WTC11 (cell line): ENCODE results near the gene STIMATE. TPM values are rescaled to one million over a fixed set of nuclear protein-coding genes. Genes with fewer than 3 reads are reported as not detected.

ENCODE experiments used
- ATAC-seq: fragments of 200-7000 bp; cut with Tn5 transposase; 2 replicates; pipeline ENCODE4 v1.10.0; 2021; ENCODE audit warnings: mild to moderate bottlenecking, moderate library complexity
- CTCF ChIA-PET: fragments of 300-600 bp; sonication (Branson Sonifier 250); formaldehyde crosslinking; loops from one replicate; lab custom pipeline; 2021; ENCODE audit warnings: antibody characterized with exemption; lab: Charles Lee
- POLR2A ChIA-PET: fragments of 350-600 bp; sonication (Branson Sonifier 250); formaldehyde crosslinking; loops from one replicate; lab custom pipeline; 2021; ENCODE audit warnings: antibody characterized with exemption; lab: Charles Lee
- DNase-seq: peaks from one replicate; pipeline ENCODE4 v3.0.0; 2021; ENCODE audit warnings: low spot score
- H3K27ac Mint-ChIP-seq: 2 replicates; pipeline ENCODE4 v1.8.0; 2021; ENCODE audit warnings: mixed read lengths
- H3K27me3 Mint-ChIP-seq: 2 replicates; pipeline ENCODE4 v1.8.0; 2021; ENCODE audit warnings: low read depth, mild to moderate bottlenecking, moderate library complexity, mixed read lengths
- H3K36me3 Mint-ChIP-seq: 2 replicates; pipeline ENCODE4 v1.8.0; 2021; ENCODE audit warnings: mixed read lengths
- H3K4me1 Mint-ChIP-seq: 2 replicates; pipeline ENCODE4 v1.8.0; 2022; ENCODE audit warnings: mixed read lengths
- H3K4me3 Mint-ChIP-seq: 2 replicates; pipeline ENCODE4 v1.8.0; 2021; ENCODE audit warnings: mild to moderate bottlenecking, moderate library complexity, mixed read lengths
- H3K9me3 Mint-ChIP-seq: 2 replicates; pipeline ENCODE4 v1.8.0; 2021; ENCODE audit warnings: mixed read lengths
- ATF2 ChIP-seq: sonication (generic); formaldehyde crosslinking; IDR thresholded peaks from 2 replicates; pipeline ENCODE4 v1.8.1; 2022; ENCODE audit warnings: low read depth, missing genetic modification reagents, borderline replicate concordance
- EMX1 ChIP-seq: fragments of 250-450 bp; sonication (Bioruptor Pico); IDR thresholded peaks from 2 replicates; pipeline ENCODE4 v1.8.0; 2021; ENCODE audit warnings: mild to moderate bottlenecking
- GTF2I ChIP-seq: fragments of 250-450 bp; sonication (Bioruptor Pico); conservative IDR thresholded peaks from 2 replicates; pipeline ENCODE4 v1.4.0; 2021; ENCODE audit warnings: mild to moderate bottlenecking
- JUN ChIP-seq: sonication (generic); formaldehyde crosslinking; IDR thresholded peaks from 2 replicates; pipeline ENCODE4 v1.8.0; 2023; ENCODE audit warnings: mild to moderate bottlenecking, missing genetic modification reagents
- KAT7 ChIP-seq: sonication (generic); formaldehyde crosslinking; IDR thresholded peaks from 2 replicates; pipeline ENCODE4 v1.8.1; 2023; ENCODE audit warnings: missing genetic modification reagents, mild to moderate bottlenecking, borderline replicate concordance
- MYBL2 ChIP-seq: sonication (generic); formaldehyde crosslinking; IDR thresholded peaks from 2 replicates; pipeline ENCODE4 v1.8.1; 2023; ENCODE audit warnings: mild to moderate bottlenecking, moderate library complexity, missing genetic modification reagents
- SP1 ChIP-seq: sonication (generic); formaldehyde crosslinking; conservative IDR thresholded peaks from 2 replicates; pipeline ENCODE4 v1.8.1; 2022; ENCODE audit warnings: missing genetic modification reagents
- TCF7 ChIP-seq: sonication (generic); formaldehyde crosslinking; IDR thresholded peaks from 2 replicates; pipeline ENCODE4 v1.8.0; 2022; ENCODE audit warnings: mild to moderate bottlenecking, low read depth, missing genetic modification reagents, moderate library complexity
- TEAD1 ChIP-seq: sonication (generic); formaldehyde crosslinking; IDR thresholded peaks from 2 replicates; pipeline ENCODE4 v1.8.0; 2022; ENCODE audit warnings: mild to moderate bottlenecking, missing genetic modification reagents
- TP53 ChIP-seq: sonication (generic); formaldehyde crosslinking; IDR thresholded peaks from 2 replicates; pipeline ENCODE4 v1.8.1; 2023; ENCODE audit warnings: mild to moderate bottlenecking, missing genetic modification reagents
- ZBTB21 ChIP-seq: sonication (generic); formaldehyde crosslinking; IDR thresholded peaks from 2 replicates; pipeline ENCODE4 v1.8.1; 2023; ENCODE audit warnings: mild to moderate bottlenecking, missing genetic modification reagents, borderline replicate concordance
- ZNF121 ChIP-seq: sonication (generic); formaldehyde crosslinking; IDR thresholded peaks from 2 replicates; pipeline ENCODE4 v1.8.0; 2023; ENCODE audit warnings: missing genetic modification reagents
- ZNF219 ChIP-seq: sonication (generic); formaldehyde crosslinking; IDR thresholded peaks from 2 replicates; pipeline ENCODE4 v1.8.0; 2023; ENCODE audit warnings: missing genetic modification reagents, mild to moderate bottlenecking, borderline replicate concordance
- ZNF263 ChIP-seq: sonication (generic); formaldehyde crosslinking; IDR thresholded peaks from 2 replicates; pipeline ENCODE4 v1.8.1; 2022; ENCODE audit warnings: low read depth, mild to moderate bottlenecking, moderate library complexity, missing genetic modification reagents
- ZNF416 ChIP-seq: fragments of 250-450 bp; sonication (Bioruptor Pico); IDR thresholded peaks from 2 replicates; pipeline ENCODE4 v1.9.0; 2021; ENCODE audit warnings: mild to moderate bottlenecking, inconsistent platforms
- ZNF425 ChIP-seq: fragments of 250-450 bp; sonication (Bioruptor Pico); conservative IDR thresholded peaks from 2 replicates; pipeline ENCODE4 v1.9.0; 2021; ENCODE audit warnings: mild to moderate bottlenecking
- total RNA-seq: library from RNA; stranded (reverse); gene quantifications from 3 replicates; pipeline ENCODE4 v1.2.3, GENCODE V29; 2021
- TF ChIP-seq, protein P1 (sequence below): sonication (generic); formaldehyde crosslinking; IDR thresholded peaks from 2 replicates; pipeline ENCODE4 v1.8.0; 2022; ENCODE audit warnings: mild to moderate bottlenecking, missing genetic modification reagents
- TF ChIP-seq, protein P2 (sequence below): sonication (generic); formaldehyde crosslinking; IDR thresholded peaks from 2 replicates; pipeline ENCODE4 v1.8.0; 2022; ENCODE audit warnings: mild to moderate bottlenecking, missing genetic modification reagents
- TF ChIP-seq, protein P3 (sequence below): sonication (generic); formaldehyde crosslinking; IDR thresholded peaks from 2 replicates; pipeline ENCODE4 v1.8.1; 2023; ENCODE audit warnings: mild to moderate bottlenecking, missing genetic modification reagents
- TF ChIP-seq, protein P4 (sequence below): sonication (generic); formaldehyde crosslinking; IDR thresholded peaks from 2 replicates; pipeline ENCODE4 v1.8.0; 2022; ENCODE audit warnings: mild to moderate bottlenecking, missing genetic modification reagents
- TF ChIP-seq, protein P5 (sequence below): fragments of 200-600 bp; IDR thresholded peaks from 2 replicates; pipeline ENCODE4 v1.8.0; 2022; ENCODE audit warnings: antibody characterized with exemption

The STIMATE gene
- total RNA-seq, 1 experiment from 2014 or later: 35.5 TPM

DNA sequence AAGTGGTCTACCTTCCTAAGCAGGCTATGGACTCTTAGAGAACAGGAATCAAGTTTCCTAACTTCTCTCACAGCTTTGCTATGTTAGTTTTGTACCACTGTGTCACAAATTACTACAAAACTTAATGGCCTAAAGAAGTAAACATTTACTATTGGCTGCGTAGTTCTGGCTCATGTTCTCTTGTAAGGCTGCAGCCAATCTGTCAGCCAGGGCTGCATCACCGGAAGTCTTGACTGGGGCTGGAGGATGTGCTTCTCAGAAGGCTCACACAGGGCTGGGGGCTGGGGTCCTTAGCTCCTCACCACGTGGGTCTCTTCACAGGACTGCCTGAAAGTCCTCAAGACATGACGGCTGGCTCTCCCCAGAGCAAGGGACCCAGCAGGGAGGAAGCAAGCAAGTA lies 15.5 kb downstream of the STIMATE start:
- peaks cover 13% of the 10 kb centered on the region for H3K9me3 Mint-ChIP-seq
- H3K4me3 Mint-ChIP-seq: no peak overlapping the region
- CTCF ChIA-PET: interaction anchor here (1.4 kb wide), 1 partner anchor 144 kb away, joined by 4 read pairs; no protein-coding TSS in a partner anchor
- DNase-seq (no peak), ATAC-seq (no peak)
- POLR2A ChIA-PET: no interaction called here
- H3K27ac Mint-ChIP-seq: no peak overlapping the region; the same call in 1 of the 2 replicates
- peaks cover 16% of the 10 kb centered on the region for H3K36me3 Mint-ChIP-seq
- TF ChIP-seq KAT7 (CRISPR knock-in tag): no peak
- TF ChIP-seq MYBL2 (CRISPR knock-in tag): no peak
- TF ChIP-seq EMX1 (CRISPR knock-in tag): no peak
- TF ChIP-seq ZNF416 (CRISPR knock-in tag): no peak
- no peaks in the 10 kb centered on the region for H3K4me1 Mint-ChIP-seq
- no peaks in the 10 kb centered on the region for H3K27me3 Mint-ChIP-seq

DNA sequence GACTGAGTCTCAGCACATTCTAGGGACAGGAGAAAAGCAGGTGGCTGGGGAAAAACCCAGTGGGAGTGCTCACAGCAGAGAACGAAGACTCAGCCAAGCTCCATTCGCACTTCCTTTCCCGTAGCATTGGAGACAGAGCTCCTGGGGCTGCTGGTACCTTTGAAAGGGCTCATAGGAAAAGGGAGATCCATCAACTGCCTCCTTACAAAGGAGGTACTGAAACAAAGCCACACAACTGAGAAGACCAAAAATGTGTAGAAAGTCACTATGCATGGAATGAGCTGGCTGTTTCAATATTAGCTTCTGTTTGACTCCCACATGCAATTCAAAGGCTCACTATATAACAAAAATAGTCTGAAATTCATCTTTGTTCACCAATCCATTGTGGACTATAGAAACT lies 16.9 kb downstream of the STIMATE start:
- Mint-ChIP-seq H3K27me3 (no peaks in the 10 kb centered on the region), H3K4me1 (peaks cover 6% of the 10 kb centered on the region), H3K4me3 (no peak overlapping the region), H3K9me3 (peaks cover 9% of the 10 kb centered on the region), H3K27ac (no peak overlapping the region), H3K36me3 (peaks cover 11% of the 10 kb centered on the region)
- ChIA-PET CTCF (interaction anchor here (1.5 to 2.6 kb wide), 6 partner anchors 13 to 88 kb away, joined by 4 to 19 read pairs (median 12); partner anchors contain the start of gene STIMATE), POLR2A (no interaction called here)
- DNase-seq (no peak), ATAC-seq (no peak)
- TF ChIP-seq JUN (CRISPR knock-in tag): no peak
- TF ChIP-seq ZNF219 (CRISPR knock-in tag): no peak
- TF ChIP-seq, protein P1, sequence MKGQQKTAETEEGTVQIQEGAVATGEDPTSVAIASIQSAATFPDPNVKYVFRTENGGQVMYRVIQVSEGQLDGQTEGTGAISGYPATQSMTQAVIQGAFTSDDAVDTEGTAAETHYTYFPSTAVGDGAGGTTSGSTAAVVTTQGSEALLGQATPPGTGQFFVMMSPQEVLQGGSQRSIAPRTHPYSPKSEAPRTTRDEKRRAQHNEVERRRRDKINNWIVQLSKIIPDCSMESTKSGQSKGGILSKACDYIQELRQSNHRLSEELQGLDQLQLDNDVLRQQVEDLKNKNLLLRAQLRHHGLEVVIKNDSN: no peak
- TF ChIP-seq, protein P2, sequence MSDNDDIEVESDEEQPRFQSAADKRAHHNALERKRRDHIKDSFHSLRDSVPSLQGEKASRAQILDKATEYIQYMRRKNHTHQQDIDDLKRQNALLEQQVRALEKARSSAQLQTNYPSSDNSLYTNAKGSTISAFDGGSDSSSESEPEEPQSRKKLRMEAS (CRISPR knock-in tag): no peak
- TF ChIP-seq, protein P3, sequence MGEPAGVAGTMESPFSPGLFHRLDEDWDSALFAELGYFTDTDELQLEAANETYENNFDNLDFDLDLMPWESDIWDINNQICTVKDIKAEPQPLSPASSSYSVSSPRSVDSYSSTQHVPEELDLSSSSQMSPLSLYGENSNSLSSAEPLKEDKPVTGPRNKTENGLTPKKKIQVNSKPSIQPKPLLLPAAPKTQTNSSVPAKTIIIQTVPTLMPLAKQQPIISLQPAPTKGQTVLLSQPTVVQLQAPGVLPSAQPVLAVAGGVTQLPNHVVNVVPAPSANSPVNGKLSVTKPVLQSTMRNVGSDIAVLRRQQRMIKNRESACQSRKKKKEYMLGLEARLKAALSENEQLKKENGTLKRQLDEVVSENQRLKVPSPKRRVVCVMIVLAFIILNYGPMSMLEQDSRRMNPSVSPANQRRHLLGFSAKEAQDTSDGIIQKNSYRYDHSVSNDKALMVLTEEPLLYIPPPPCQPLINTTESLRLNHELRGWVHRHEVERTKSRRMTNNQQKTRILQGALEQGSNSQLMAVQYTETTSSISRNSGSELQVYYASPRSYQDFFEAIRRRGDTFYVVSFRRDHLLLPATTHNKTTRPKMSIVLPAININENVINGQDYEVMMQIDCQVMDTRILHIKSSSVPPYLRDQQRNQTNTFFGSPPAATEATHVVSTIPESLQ: no peak
- TF ChIP-seq TEAD1: no peak
- no peak for TF ChIP-seq TP53
- TF ChIP-seq SP1 (CRISPR knock-in tag): no peak
- TF ChIP-seq, protein P4, sequence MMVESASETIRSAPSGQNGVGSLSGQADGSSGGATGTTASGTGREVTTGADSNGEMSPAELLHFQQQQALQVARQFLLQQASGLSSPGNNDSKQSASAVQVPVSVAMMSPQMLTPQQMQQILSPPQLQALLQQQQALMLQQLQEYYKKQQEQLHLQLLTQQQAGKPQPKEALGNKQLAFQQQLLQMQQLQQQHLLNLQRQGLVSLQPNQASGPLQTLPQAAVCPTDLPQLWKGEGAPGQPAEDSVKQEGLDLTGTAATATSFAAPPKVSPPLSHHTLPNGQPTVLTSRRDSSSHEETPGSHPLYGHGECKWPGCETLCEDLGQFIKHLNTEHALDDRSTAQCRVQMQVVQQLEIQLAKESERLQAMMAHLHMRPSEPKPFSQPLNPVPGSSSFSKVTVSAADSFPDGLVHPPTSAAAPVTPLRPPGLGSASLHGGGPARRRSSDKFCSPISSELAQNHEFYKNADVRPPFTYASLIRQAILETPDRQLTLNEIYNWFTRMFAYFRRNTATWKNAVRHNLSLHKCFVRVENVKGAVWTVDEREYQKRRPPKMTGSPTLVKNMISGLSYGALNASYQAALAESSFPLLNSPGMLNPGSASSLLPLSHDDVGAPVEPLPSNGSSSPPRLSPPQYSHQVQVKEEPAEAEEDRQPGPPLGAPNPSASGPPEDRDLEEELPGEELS: no peak
- TF ChIP-seq, protein P5, sequence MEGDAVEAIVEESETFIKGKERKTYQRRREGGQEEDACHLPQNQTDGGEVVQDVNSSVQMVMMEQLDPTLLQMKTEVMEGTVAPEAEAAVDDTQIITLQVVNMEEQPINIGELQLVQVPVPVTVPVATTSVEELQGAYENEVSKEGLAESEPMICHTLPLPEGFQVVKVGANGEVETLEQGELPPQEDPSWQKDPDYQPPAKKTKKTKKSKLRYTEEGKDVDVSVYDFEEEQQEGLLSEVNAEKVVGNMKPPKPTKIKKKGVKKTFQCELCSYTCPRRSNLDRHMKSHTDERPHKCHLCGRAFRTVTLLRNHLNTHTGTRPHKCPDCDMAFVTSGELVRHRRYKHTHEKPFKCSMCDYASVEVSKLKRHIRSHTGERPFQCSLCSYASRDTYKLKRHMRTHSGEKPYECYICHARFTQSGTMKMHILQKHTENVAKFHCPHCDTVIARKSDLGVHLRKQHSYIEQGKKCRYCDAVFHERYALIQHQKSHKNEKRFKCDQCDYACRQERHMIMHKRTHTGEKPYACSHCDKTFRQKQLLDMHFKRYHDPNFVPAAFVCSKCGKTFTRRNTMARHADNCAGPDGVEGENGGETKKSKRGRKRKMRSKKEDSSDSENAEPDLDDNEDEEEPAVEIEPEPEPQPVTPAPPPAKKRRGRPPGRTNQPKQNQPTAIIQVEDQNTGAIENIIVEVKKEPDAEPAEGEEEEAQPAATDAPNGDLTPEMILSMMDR: no peak
- TF ChIP-seq ATF2 (CRISPR knock-in tag): no peak
- no peak for TF ChIP-seq ZNF121 (CRISPR knock-in tag)
- TF ChIP-seq TCF7 (CRISPR knock-in tag): no peak
- no peak for TF ChIP-seq ZNF425 (CRISPR knock-in tag)
- no peak for TF ChIP-seq GTF2I (CRISPR knock-in tag)
- no peak for TF ChIP-seq ZBTB21 (CRISPR knock-in tag)
- no peak for TF ChIP-seq ZNF263 (CRISPR knock-in tag)
